ENCODE results near the gene HDAC9.
A peak's percentile ranks its signal among the peaks of the same experiment; 100 is the strongest.

The HDAC9 gene

DNA sequence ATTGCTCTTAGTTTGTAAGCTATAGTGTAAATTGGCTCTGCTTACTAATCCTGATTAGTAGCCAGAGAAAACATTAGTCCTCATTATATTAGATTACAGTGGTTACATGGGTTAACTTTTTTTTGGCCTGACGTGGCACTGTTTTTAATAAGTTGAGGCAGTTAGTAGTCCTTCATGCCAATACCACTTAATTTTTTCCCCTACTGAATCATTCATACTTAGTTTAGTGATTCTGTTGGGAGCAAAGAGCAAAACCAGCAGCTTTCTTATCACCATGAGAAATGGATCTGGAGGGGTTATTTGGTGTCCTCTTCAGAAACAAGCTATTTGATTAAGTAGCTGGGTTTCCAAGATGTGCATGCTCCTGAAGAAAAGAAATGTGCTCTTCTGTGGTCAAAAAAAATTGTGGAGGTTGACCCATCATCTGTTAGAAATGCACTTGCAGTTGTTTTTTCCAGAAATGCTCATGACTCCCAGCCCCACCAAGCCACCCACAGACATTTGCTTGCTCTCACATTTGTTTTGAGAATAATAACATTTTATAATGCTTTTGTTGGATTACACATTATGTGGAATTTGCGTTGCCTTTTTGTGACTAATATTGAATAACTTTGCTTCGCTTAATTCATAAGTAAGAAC is 258.5 kb downstream of the HDAC9 start:
- TF ChIP-seq ISL1 (CRISPR knock-in tag; IDR thresholded peaks at IDR 0.05) (0 out of 2 replicates have a peak, but pooled peaks have one; percentile 23), TOX (CRISPR knock-in tag; IDR thresholded peaks at IDR 0.05; ENCODE audit: borderline replicate concordance) (no peak), CSDC2 (CRISPR knock-in tag; IDR thresholded peaks at IDR 0.05) (no peak)
- peak; percentile 76 for ATAC-seq

DNA sequence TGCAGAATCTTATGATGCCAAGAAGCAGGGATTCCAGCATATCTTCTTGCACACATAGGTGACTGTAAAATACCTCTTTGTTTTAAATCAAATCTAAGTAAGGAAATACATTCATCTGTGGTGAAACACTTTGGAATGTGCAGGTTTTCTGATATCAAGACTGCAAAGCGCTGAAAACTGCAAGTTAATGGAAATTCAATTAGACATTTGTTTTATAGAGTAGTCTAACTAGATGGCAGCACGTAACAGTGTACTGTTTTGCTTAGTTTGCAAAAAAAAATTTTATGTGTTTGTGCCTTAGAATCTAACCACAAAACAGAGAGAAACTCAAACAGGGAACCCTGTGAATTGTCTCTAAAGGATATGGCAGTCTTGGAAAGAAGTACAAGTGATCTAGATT is 259.2 kb downstream of the HDAC9 start:
- TF ChIP-seq RARB (CRISPR knock-in tag; IDR thresholded peaks at IDR 0.05): no peak
- TF ChIP-seq, protein P1, sequence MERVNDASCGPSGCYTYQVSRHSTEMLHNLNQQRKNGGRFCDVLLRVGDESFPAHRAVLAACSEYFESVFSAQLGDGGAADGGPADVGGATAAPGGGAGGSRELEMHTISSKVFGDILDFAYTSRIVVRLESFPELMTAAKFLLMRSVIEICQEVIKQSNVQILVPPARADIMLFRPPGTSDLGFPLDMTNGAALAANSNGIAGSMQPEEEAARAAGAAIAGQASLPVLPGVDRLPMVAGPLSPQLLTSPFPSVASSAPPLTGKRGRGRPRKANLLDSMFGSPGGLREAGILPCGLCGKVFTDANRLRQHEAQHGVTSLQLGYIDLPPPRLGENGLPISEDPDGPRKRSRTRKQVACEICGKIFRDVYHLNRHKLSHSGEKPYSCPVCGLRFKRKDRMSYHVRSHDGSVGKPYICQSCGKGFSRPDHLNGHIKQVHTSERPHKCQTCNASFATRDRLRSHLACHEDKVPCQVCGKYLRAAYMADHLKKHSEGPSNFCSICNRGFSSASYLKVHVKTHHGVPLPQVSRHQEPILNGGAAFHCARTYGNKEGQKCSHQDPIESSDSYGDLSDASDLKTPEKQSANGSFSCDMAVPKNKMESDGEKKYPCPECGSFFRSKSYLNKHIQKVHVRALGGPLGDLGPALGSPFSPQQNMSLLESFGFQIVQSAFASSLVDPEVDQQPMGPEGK (CRISPR knock-in tag; IDR thresholded peaks at IDR 0.05; ENCODE audit: borderline replicate concordance): no peak
- TF ChIP-seq, protein P2, sequence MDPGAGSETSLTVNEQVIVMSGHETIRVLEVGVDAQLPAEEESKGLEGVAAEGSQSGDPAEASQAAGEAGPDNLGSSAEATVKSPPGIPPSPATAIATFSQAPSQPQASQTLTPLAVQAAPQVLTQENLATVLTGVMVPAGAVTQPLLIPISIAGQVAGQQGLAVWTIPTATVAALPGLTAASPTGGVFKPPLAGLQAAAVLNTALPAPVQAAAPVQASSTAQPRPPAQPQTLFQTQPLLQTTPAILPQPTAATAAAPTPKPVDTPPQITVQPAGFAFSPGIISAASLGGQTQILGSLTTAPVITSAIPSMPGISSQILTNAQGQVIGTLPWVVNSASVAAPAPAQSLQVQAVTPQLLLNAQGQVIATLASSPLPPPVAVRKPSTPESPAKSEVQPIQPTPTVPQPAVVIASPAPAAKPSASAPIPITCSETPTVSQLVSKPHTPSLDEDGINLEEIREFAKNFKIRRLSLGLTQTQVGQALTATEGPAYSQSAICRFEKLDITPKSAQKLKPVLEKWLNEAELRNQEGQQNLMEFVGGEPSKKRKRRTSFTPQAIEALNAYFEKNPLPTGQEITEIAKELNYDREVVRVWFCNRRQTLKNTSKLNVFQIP (CRISPR knock-in tag; IDR thresholded peaks at IDR 0.05; ENCODE audit: borderline replicate concordance, low read depth): no peak
- ATAC-seq: peak; percentile 70

DNA sequence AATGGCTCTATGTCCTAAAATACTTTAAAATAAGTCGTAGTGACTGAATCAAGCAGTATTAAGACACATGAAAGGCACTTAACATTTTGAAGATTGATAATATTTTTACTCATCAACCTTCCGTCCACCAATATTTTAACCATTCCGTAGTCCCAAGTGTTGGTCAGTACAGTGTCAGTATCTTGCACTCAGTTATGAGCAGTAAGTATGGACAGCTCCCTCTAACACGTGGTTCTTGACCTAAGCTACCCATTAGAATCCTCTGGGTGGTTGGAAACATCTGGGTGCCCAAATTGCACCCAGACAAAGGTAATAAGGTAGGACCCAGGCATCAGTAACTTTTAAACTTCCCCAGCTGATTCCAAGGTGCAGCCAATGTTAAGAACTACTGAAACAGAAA is 260.2 kb downstream of the HDAC9 start:
- no peak for ATAC-seq
- TF ChIP-seq ZC3H10 (CRISPR knock-in tag; IDR thresholded peaks at IDR 0.05): no peak
- no peak for TF ChIP-seq ARNTL (CRISPR knock-in tag; IDR thresholded peaks at IDR 0.05; ENCODE audit: borderline replicate concordance, low read depth)
- TF ChIP-seq, protein P3, sequence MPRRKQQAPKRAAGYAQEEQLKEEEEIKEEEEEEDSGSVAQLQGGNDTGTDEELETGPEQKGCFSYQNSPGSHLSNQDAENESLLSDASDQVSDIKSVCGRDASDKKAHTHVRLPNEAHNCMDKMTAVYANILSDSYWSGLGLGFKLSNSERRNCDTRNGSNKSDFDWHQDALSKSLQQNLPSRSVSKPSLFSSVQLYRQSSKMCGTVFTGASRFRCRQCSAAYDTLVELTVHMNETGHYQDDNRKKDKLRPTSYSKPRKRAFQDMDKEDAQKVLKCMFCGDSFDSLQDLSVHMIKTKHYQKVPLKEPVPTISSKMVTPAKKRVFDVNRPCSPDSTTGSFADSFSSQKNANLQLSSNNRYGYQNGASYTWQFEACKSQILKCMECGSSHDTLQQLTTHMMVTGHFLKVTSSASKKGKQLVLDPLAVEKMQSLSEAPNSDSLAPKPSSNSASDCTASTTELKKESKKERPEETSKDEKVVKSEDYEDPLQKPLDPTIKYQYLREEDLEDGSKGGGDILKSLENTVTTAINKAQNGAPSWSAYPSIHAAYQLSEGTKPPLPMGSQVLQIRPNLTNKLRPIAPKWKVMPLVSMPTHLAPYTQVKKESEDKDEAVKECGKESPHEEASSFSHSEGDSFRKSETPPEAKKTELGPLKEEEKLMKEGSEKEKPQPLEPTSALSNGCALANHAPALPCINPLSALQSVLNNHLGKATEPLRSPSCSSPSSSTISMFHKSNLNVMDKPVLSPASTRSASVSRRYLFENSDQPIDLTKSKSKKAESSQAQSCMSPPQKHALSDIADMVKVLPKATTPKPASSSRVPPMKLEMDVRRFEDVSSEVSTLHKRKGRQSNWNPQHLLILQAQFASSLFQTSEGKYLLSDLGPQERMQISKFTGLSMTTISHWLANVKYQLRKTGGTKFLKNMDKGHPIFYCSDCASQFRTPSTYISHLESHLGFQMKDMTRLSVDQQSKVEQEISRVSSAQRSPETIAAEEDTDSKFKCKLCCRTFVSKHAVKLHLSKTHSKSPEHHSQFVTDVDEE (CRISPR knock-in tag; IDR thresholded peaks at IDR 0.05): no peak
- TF ChIP-seq, protein P4, sequence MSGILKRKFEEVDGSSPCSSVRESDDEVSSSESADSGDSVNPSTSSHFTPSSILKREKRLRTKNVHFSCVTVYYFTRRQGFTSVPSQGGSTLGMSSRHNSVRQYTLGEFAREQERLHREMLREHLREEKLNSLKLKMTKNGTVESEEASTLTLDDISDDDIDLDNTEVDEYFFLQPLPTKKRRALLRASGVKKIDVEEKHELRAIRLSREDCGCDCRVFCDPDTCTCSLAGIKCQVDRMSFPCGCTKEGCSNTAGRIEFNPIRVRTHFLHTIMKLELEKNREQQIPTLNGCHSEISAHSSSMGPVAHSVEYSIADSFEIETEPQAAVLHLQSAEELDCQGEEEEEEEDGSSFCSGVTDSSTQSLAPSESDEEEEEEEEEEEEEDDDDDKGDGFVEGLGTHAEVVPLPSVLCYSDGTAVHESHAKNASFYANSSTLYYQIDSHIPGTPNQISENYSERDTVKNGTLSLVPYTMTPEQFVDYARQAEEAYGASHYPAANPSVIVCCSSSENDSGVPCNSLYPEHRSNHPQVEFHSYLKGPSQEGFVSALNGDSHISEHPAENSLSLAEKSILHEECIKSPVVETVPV (CRISPR knock-in tag; IDR thresholded peaks at IDR 0.05): no peak
- TF ChIP-seq TCF4 (CRISPR knock-in tag; IDR thresholded peaks at IDR 0.05; ENCODE audit: borderline replicate concordance): no peak
- no peak for TF ChIP-seq CSDC2 (CRISPR knock-in tag; IDR thresholded peaks at IDR 0.05)
- TF ChIP-seq ZNF565 (CRISPR knock-in tag; conservative IDR thresholded peaks at IDR 0.05; ENCODE audit: low read depth): no peak
- TF ChIP-seq ZFP30 (CRISPR knock-in tag; IDR thresholded peaks at IDR 0.05): no peak
- TF ChIP-seq, protein P1 (CRISPR knock-in tag; IDR thresholded peaks at IDR 0.05; ENCODE audit: borderline replicate concordance): no peak
- no peak for TF ChIP-seq RARB (CRISPR knock-in tag; IDR thresholded peaks at IDR 0.05)
- no peak for TF ChIP-seq ZNF70 (CRISPR knock-in tag; IDR thresholded peaks at IDR 0.05)
- no peak for TF ChIP-seq GLIS3 (CRISPR knock-in tag; IDR thresholded peaks at IDR 0.05)

DNA sequence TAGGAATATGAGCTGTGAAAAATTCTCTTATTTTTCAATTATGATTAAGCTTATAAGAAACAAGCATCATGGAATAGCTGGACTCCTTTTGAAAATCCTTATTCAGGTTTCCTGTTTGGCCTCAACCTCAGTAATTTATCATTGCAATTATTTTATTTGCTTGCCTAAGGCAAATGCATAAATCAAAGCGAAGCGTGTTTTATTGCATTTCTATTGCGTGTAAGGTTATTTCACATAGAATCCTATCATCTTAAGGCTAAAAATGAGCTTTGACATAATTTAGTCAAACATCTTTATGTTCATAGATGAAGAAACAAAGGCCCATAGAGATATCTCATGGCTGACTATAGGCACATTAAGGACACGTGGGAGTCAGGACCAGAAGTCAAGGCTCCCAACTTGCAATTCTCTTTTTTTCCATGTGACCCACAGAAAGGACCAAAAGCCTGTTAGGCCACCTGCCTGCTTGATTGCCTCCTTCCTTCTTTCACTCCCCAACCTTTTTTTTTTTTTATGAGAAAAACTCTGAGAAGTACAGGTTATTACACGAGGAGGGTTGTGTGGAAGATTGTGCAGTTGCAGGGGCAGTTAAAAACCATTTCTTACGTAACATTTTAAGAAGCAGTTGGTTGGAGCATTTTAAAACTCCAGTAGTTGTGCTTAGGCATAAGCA is 261.0 kb downstream of the HDAC9 start:
- ATAC-seq: no peak
- no peak for TF ChIP-seq ESRRG (CRISPR knock-in tag; IDR thresholded peaks at IDR 0.05)
- no peak for TF ChIP-seq ARNTL (CRISPR knock-in tag; IDR thresholded peaks at IDR 0.05; ENCODE audit: borderline replicate concordance, low read depth)
- TF ChIP-seq, protein P5, sequence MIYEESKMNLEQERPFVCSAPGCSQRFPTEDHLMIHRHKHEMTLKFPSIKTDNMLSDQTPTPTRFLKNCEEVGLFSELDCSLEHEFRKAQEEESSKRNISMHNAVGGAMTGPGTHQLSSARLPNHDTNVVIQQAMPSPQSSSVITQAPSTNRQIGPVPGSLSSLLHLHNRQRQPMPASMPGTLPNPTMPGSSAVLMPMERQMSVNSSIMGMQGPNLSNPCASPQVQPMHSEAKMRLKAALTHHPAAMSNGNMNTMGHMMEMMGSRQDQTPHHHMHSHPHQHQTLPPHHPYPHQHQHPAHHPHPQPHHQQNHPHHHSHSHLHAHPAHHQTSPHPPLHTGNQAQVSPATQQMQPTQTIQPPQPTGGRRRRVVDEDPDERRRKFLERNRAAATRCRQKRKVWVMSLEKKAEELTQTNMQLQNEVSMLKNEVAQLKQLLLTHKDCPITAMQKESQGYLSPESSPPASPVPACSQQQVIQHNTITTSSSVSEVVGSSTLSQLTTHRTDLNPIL (CRISPR knock-in tag; IDR thresholded peaks at IDR 0.05; ENCODE audit: low read depth): no peak
- no peak for TF ChIP-seq ZC3H10 (CRISPR knock-in tag; IDR thresholded peaks at IDR 0.05)

Measured in SK-N-SH treated with all-trans-retinoic acid at 6 μM for 48 hours (cell line).